ENCODE measurements around the gene PLN.

PLN gene

DNA sequence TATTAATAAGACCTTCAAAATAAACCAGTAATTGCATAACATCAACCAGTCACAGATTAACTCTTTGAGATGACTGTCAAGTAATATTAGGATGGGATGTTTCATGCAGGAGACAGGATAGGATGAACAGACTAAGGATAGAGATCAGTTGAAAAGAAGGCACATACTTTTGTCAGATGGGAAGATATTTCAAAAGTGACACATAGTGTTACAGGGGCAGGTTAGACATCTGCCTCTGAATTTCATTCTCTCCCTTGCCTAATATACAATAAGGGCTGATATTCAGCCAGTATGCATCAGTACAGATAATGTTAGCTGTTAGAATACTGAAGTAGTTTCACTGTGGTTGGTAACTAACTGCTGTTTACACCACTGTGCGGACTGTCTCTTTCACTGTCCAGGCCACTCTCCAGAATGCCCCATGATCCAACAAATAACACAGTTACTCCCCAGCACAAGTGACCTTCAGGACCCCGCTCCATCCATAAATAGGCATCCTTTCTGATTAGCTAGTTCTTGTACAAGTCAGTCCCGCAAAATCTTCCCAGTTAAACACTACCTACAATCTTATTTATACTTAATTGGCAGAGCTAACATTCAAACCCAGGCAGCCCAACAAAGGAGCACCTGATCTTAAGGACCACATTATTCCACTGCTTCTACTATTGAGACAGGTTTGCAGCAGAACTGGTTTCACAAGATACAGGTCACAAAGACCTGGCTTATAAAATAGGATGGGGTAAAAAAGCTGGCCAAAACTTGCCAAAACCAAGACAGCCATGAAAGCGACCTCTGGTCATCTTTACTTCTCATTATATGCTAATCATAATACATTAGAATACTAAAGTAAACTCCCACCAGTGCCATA is 21.9 kb upstream of the PLN start:
- DNase-seq, result no peak

DNA sequence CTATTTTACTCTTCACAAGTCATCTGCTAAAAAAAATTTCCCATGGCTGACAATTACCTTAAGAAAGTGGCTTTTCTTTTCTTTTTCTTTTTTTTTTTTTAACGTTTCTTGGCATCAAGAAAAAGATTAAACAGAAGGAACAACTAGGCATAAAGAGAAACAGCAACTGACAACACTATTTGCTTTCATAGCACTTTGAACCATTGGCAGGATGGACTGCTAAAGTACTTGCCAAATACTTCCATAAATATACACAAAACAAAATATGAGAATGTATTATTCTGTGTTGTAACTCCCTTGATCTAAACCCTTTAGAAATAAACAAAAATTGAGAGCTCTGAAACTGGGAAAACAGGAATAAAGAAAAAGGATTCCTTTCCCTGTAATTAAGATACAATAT is 20.0 kb upstream of the PLN start:
- H3K27ac ChIP-seq, result no peak overlapping the region
- TF ChIP-seq, protein P1, sequence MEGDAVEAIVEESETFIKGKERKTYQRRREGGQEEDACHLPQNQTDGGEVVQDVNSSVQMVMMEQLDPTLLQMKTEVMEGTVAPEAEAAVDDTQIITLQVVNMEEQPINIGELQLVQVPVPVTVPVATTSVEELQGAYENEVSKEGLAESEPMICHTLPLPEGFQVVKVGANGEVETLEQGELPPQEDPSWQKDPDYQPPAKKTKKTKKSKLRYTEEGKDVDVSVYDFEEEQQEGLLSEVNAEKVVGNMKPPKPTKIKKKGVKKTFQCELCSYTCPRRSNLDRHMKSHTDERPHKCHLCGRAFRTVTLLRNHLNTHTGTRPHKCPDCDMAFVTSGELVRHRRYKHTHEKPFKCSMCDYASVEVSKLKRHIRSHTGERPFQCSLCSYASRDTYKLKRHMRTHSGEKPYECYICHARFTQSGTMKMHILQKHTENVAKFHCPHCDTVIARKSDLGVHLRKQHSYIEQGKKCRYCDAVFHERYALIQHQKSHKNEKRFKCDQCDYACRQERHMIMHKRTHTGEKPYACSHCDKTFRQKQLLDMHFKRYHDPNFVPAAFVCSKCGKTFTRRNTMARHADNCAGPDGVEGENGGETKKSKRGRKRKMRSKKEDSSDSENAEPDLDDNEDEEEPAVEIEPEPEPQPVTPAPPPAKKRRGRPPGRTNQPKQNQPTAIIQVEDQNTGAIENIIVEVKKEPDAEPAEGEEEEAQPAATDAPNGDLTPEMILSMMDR (IDR thresholded peaks at IDR 0.05; ENCODE audit: low read depth, low read length, missing control alignments), result no peak
- H3K36me3 ChIP-seq (replicated peaks), result peaks cover 2% of the 10 kb centered on the region
- in situ Hi-C loops (cut with HindIII; ENCODE audit: low pct_ligation_motif_present, low sequenced_read_pairs), result no loop called here
- DNase-seq, result no peak
- no peak overlapping the region for H3K4me3 ChIP-seq (ENCODE audit: low read depth, low read length)
- no peaks in the 10 kb centered on the region for H3K27me3 ChIP-seq (replicated peaks)

More for the DNA sequence above, 21.9 kb upstream of the PLN start:
- Histone ChIP-seq H3K4me3 (ENCODE audit: low read depth, low read length) (no peak overlapping the region), H3K27me3 (replicated peaks) (no peaks in the 10 kb centered on the region), H3K27ac (no peak overlapping the region), H3K36me3 (replicated peaks) (peaks cover 2% of the 10 kb centered on the region)
- in situ Hi-C loops (cut with HindIII; ENCODE audit: low pct_ligation_motif_present, low sequenced_read_pairs), result no loop called here
- TF ChIP-seq, protein P1 (IDR thresholded peaks at IDR 0.05; ENCODE audit: low read depth, low read length, missing control alignments), result no peak

DNA sequence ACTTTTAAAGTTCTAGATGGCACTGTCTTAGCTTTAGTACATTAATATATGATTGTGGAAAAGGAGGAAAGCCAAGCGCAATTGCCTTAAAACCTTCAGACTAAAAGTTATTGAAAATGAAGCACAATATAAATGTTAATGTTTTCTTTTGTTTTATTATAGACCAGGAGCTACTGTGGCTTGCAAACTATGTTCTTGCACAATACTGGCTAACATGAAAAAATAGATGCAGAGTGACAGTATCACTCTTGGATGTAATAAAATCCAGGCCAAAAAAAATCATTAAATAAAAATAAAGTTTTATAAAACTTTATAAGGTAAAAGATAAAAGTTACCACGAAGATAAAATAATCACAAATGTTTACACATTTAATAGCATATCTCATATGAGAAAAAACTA is 18.3 kb upstream of the PLN start:
- no peaks in the 10 kb centered on the region for H3K27me3 ChIP-seq (replicated peaks)
- no peak overlapping the region for H3K27ac ChIP-seq
- in situ Hi-C loops (cut with HindIII; ENCODE audit: low pct_ligation_motif_present, low sequenced_read_pairs), result no loop called here
- H3K4me3 ChIP-seq (ENCODE audit: low read depth, low read length), result no peak overlapping the region
- no peaks in the 10 kb centered on the region for H3K36me3 ChIP-seq (replicated peaks)
- no peak for DNase-seq
- TF ChIP-seq, protein P1 (IDR thresholded peaks at IDR 0.05; ENCODE audit: low read depth, low read length, missing control alignments), result no peak

DNA sequence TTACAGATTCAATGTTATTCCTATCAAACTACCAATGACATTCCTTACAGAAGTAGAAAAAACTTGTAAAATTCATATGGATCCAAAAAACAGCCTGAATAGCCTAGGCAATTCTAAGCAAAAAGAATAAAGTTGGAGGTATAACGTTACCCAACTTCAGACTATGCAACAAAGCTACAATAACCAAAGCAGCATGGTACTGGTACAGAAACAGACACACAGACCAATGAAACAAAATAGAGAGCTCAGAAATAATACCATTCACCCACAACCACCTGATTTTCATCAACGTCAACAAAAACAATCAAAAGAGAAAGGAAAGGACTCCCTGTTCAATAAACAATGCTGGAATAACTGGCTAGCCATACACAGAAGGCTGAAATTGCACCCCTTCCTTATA is 17.2 kb upstream of the PLN start:
- TF ChIP-seq, protein P1 (IDR thresholded peaks at IDR 0.05; ENCODE audit: low read depth, low read length, missing control alignments), result no peak
- in situ Hi-C loops (cut with HindIII; ENCODE audit: low pct_ligation_motif_present, low sequenced_read_pairs), result no loop called here
- DNase-seq, result no peak

DNA sequence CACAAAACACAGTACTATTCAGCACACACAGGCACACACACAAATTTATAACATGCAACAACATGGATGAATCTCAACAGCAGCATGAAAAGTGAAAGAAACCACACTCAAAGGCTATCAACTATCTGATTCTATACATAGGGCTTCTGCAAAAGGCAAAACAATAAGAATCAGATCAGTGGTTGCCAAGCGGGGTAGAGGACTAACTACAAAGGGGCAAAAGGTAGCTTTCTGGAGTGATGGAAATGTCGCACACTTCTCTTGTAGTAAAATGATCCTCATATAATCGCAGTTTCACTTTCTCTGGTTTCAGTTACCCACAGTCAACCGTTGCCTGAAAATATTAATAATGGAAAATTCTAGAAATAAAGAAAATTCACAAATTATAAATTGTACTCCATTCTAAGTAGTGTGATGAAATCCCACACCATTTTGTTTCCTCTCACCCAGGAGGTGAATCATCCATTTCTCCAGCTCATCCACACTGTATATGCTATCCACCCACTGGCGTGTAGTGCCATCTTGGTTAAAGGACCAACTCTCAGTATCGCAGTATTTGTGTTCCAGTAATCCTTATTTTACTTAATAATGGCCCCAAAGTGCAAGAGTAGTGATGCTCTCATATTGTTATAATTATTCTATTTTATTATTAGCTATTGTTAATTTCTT is 12.8 kb upstream of the PLN start:
- Histone ChIP-seq H3K36me3 (replicated peaks) (no peaks in the 10 kb centered on the region), H3K4me3 (ENCODE audit: low read depth, low read length) (no peak overlapping the region), H3K27me3 (replicated peaks) (no peaks in the 10 kb centered on the region), H3K27ac (no peak overlapping the region)
- in situ Hi-C loops (cut with HindIII; ENCODE audit: low pct_ligation_motif_present, low sequenced_read_pairs), result no loop called here
- DNase-seq, result no peak
- TF ChIP-seq, protein P1 (IDR thresholded peaks at IDR 0.05; ENCODE audit: low read depth, low read length, missing control alignments), result no peak

More for the DNA sequence above, 17.2 kb upstream of the PLN start:
- Histone ChIP-seq H3K27ac (no peak overlapping the region), H3K4me3 (ENCODE audit: low read depth, low read length) (no peak overlapping the region), H3K36me3 (replicated peaks) (no peaks in the 10 kb centered on the region), H3K27me3 (replicated peaks) (no peaks in the 10 kb centered on the region)

All from brain microvascular endothelial cell (primary cell).